GM19372 (cell line): ENCODE data around the gene SOX8.
"Not testable (repeated sequence)": the region's sequence is repeated elsewhere in the genome, so short reads cannot be mapped to it uniquely, and the experiment has no call there.

Source experiments
- ATAC-seq: cut with Tn5 transposase; IDR thresholded peaks from one replicate; pipeline ENCODE4 v1.9.1; 2021; ENCODE audit warnings: mild to moderate bottlenecking, low read depth, moderate library complexity; ENCODE audit not compliant: unreplicated experiment

The SOX8 gene

GRCh38 chr16:1020091-1020399, 38.5 kb downstream of the SOX8 start:
- no peak for ATAC-seq

DNA sequence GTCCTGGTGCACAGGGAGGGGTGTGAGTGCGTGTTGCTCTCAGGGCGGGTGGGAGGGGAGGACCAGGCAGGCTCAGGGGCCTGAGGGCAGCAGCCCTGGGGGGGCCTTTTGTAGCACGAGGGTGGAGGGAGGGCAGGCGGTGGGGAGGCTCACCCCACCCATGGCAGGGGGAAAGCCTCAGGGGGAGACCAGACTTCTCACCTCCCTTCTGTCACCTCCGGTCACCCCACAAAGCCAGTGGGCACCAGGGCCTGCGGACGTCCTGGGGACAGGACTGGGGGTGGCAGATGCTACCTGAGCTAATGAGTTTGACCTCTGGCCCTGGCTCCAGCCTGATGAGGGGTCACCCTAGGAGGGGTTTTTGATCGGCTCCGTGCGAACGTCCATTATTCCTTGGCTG, 39.0 kb downstream of the SOX8 start:
- no peak for ATAC-seq

- no peak for ATAC-seq
These were observed 40.1 kb downstream of the SOX8 start for GRCh38 chr16:1021553-1022160.

DNA sequence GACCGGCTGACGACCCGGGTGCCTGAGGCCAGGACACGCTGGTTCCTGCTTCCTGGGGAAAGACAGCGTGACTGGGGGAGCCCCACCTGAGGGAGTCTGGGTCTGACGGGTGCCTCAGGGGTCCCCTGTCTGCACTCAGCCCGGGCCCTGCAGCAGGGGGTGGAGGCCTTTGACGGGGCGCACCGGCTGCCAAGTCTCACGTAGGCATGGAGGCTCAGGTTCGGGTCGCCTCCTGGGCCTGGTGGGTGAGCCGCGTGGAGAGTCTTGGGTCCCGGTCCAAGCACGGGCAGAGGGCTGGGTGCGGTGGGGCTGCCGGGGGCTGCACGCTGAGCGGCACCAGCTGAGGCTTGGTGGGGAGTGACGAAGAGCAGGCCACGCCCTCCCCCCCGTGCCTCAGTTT, 40.9 kb downstream of the SOX8 start:
- ATAC-seq = no peak

DNA sequence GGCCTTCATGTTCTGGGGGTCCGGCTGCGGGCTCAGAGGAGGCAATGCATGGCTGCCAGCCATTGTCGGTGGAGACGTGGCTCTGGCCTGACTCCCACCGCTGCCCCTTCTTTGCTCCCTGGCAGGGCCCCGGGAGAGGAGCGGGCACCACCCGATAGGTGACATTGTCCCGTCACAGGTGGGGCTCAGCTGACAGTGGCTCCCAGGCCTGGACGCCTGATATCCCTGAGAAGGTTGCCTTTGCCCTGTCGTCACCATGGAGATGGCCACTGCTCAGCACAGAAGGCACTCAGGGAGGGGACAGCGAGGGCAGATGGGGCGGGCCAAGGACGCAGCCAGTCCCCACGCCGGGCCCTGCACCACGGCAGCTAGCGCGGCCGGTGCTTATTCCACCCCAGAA, 42.6 kb downstream of the SOX8 start:
- ATAC-seq = no peak

- not testable (repeated sequence) for ATAC-seq
These were observed 43.7 kb downstream of the SOX8 start for GRCh38 chr16:1025183-1025809.

- no peak for ATAC-seq
These were observed 44.6 kb downstream of the SOX8 start for GRCh38 chr16:1026057-1026783.

- no peak for ATAC-seq
These were observed 45.4 kb downstream of the SOX8 start for GRCh38 chr16:1026784-1027500.

DNA sequence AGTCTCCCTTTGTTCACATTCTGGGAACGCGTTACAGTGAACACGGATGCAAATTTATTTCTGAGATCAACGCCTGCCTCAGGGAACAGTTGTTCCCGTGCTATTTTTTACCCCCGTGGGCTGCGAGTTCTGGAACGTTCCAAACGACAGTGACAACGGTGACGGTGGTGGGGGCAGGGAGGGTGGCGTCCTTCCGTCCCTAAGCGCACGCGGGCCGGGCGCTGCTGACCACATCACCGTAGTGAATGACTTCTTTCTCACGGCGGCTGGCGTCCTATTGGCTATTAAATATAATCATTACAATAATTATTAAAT, 45.9 kb downstream of the SOX8 start:
- ATAC-seq = no peak

DNA sequence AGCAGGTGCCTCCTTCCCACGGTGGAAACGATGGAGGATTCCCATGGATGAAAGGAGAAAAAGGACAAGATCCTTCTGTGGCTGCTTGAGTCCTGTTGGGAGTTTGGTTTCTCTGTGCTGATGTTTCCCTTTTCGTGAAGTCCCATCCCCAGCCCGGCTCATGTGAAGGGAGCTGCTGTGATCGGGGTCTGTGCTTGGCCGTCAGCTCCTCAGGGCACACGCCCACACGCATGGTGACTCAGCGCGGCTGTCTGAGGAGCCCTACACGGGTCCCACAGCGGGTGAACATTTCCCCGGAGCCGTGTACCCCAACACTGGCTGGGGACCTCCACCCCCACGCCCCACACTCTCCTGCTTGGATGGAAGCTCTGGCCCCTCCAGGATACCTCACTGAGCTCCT, 46.5 kb downstream of the SOX8 start:
- no peak for ATAC-seq

- no peak for ATAC-seq
These were observed 47.1 kb downstream of the SOX8 start for GRCh38 chr16:1028524-1029258.

DNA sequence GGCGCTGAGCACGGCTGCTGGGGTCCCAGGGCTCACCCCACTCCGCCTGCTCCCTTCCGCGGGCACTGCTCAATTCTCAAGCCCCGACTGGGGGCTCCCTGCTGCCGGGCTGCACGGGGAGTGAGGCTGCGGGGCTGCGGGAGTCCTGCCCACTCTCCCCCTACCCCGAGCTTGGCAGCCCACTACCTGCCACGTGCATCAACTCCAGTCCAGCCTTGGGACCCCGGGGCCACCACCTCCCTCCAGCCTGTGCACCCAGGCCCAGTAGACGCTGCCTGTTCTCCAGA, 47.6 kb downstream of the SOX8 start:
- ATAC-seq = no peak

GRCh38 chr16:1030473-1030901, 48.9 kb downstream of the SOX8 start:
- no peak for ATAC-seq

DNA sequence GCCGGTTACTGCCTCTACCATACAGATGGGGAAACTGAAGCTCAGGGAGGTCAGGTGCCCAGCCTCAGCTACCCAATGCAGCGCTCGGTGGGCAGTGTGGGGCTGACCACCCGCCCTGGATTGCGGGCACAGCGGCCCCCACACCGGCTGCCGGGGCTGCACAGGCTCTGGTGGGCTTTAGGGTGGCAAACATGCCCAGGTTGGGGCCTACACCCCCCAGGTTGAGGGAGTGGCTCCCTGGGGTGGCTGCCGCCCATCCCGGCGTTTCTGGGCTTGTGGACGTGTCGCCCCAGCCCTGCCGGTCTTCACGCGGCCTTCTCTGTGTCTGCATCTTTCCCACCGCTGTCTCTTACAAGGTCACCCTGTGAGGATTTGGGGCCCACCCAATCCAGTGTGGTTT, 50.1 kb downstream of the SOX8 start:
- ATAC-seq = no peak

GRCh38 chr16:1032607-1033006, 51.0 kb downstream of the SOX8 start:
- ATAC-seq = no peak

GRCh38 chr16:1033128-1033679, 51.6 kb downstream of the SOX8 start:
- no peak for ATAC-seq

GRCh38 chr16:1034230-1035065, 52.9 kb downstream of the SOX8 start:
- no peak for ATAC-seq

DNA sequence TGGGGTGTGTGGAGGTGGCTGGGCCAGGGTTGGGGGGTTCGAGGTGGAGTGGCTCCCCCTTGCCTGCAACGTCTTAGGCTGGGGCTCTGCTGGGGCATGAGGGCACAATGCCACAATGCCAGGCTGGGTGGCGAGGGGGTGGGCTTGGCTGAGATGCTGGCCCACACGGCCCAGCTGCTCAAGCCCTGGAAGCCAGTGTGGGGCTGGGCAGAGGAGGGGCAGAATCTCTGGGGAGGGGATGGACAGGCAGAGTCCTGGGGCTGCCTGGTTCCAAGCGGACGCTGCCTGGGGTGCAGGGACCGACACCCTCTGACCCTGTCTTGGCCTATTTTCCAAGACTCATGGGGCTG, 53.5 kb downstream of the SOX8 start:
- ATAC-seq = no peak

GRCh38 chr16:1036166-1036565, 54.6 kb downstream of the SOX8 start:
- ATAC-seq = no peak
